Mammary epithelial cell (primary cell): ENCODE data around the gene KCNIP4.

Experiments used
- EZH2 ChIP-seq: IDR thresholded peaks from 2 replicates; pipeline ENCODE4 v1.6.1; 2012; ENCODE audit warnings: low read length, inconsistent platforms, borderline replicate concordance
- TF ChIP-seq, protein P1 (sequence below), 2 donors: IDR thresholded peaks in 1 of 2; conservative IDR thresholded peaks in 1 of 2; 2 replicates each; pipeline ENCODE4 v1.5.1; 2011 to 2012; ENCODE audit warnings: inconsistent platforms in 2 of 2, low read length in 2 of 2, mild to moderate bottlenecking in 2 of 2, control low read depth in 1 of 2, low read depth in 1 of 2; ENCODE audit not compliant: insufficient read depth in 1 of 2; ENCODE audit errors: extremely low read depth in 1 of 2

DNA sequence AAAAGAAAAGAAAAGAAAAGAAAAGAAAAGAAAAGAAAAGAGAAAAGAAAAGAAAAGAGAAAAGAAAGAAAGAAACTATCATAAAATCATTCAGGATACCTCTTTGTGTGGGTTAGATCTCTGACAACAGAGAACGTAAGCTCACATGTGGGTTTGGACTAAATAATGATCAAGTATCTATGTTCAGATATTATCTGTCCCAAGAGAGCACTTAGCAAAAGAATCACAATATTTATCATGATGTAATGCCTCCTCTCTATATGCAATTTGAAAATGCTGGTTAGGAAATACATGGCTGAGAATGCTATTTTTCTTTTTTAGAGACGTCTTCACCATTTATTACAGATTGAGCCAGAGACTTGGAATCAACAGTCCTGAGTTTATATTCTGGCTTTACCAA is 191.3 kb downstream of the KCNIP4 start:
- TF ChIP-seq, protein P1, sequence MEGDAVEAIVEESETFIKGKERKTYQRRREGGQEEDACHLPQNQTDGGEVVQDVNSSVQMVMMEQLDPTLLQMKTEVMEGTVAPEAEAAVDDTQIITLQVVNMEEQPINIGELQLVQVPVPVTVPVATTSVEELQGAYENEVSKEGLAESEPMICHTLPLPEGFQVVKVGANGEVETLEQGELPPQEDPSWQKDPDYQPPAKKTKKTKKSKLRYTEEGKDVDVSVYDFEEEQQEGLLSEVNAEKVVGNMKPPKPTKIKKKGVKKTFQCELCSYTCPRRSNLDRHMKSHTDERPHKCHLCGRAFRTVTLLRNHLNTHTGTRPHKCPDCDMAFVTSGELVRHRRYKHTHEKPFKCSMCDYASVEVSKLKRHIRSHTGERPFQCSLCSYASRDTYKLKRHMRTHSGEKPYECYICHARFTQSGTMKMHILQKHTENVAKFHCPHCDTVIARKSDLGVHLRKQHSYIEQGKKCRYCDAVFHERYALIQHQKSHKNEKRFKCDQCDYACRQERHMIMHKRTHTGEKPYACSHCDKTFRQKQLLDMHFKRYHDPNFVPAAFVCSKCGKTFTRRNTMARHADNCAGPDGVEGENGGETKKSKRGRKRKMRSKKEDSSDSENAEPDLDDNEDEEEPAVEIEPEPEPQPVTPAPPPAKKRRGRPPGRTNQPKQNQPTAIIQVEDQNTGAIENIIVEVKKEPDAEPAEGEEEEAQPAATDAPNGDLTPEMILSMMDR (conservative IDR thresholded peaks at IDR 0.05 in 1 of 2, IDR thresholded peaks at IDR 0.05 in 1 of 2; ENCODE audit: extremely low read depth in 1 of 2, insufficient read depth in 1 of 2, low read depth in 1 of 2, low read length in 2 of 2), result no peak
- TF ChIP-seq EZH2, result no peak
